Stimulated activated CD8-positive, alpha-beta memory T cell treated with anti-CD3 and anti-CD28 coated beads, Interleukin-2, amount 100 ng/mL, for 1 hour (primary cell): ENCODE results near the gene CPLANE2.

Source experiments
- DNase-seq, 2 donors: peaks; one replicate each; pipeline ENCODE4 v3.0.0-alpha.2; 2020; ENCODE audit warnings: low read depth in 2 of 2

CPLANE2 gene

GRCh38 chr1:16191309-16191708, 45.7 kb downstream of the CPLANE2 start:
- no peak for DNase-seq

GRCh38 chr1:16189921-16190621, 46.9 kb downstream of the CPLANE2 start:
- no peak for DNase-seq

- DNase-seq, result no peak
Observed at GRCh38 chr1:16189003-16189402, 48.0 kb downstream of the CPLANE2 start.

GRCh38 chr1:16187748-16188401, 49.1 kb downstream of the CPLANE2 start:
- DNase-seq, result peak; percentile 53 to 57

- DNase-seq, result no peak
Observed at GRCh38 chr1:16186655-16187235, 50.2 kb downstream of the CPLANE2 start.

GRCh38 chr1:16184557-16185303, 52.3 kb downstream of the CPLANE2 start:
- no peak for DNase-seq

- no peak for DNase-seq
Observed at GRCh38 chr1:16183765-16184556, 53.0 kb downstream of the CPLANE2 start.

GRCh38 chr1:16183179-16183578, 53.8 kb downstream of the CPLANE2 start:
- DNase-seq, result no peak

GRCh38 chr1:16181887-16182719, 54.9 kb downstream of the CPLANE2 start:
- DNase-seq, result no peak
